ENCODE results near the gene CCDC117.
A peak's percentile ranks its signal among the peaks of the same experiment; 100 is the strongest.
"Not testable (repeated sequence)": the region's sequence is repeated elsewhere in the genome, so short reads cannot be mapped to it uniquely, and the experiment has no call there.

The CCDC117 gene

DNA sequence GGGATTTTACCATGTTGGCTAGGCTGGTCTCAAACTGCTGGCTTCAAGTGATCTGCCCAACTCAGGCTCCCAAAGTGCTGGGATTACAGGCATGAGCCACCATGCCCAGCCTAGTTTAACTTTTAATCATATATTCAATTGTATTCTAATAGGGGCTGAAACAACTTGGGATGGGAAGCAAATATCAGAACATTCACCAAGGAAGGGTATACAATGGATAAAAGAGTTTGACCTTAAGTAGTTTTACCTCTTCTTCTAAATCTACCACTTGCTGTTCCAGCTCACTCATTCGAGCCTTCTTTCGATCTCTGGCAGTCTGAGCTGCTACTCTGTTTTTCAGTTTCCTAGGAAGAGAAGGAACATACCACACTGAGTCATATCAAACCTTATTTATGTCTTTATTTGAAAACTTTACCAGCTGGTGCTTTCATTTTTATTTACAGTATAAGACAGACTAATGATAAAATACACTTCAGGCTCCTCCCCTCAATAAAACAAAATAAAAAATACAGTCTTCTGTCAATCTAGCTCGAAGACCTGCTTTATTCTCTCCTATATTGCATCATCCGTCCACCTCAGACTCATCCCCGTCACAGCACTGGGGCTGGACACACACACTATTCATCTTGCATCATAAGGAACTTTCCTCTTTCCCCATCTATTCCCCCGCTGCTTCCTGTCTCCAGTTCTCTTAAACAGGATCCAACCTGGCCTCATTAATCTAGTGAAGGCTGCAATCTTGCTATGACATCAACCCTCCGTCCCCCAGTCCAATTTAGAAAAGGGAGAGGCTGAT is 26.5 kb downstream of the CCDC117 start:
- Mint-ChIP-seq H3K27me3 (ENCODE audit: low read depth) (no peaks in the 10 kb centered on the region), H3K4me1 (peaks cover 36% of the 10 kb centered on the region), H3K9me3 (no peaks in the 10 kb centered on the region), H3K27ac (peak overlapping the region; percentile 79 to 90 (median 85)), H3K4me3 (peak overlapping the region; percentile 85 to 87 (median 86)), H3K36me3 (ENCODE audit: low read depth) (peaks cover 47% of the 10 kb centered on the region)
- TF ChIP-seq CTCF (IDR thresholded peaks at IDR 0.05; ENCODE audit: unreplicated experiment in 3 of 3) = no peak

DNA sequence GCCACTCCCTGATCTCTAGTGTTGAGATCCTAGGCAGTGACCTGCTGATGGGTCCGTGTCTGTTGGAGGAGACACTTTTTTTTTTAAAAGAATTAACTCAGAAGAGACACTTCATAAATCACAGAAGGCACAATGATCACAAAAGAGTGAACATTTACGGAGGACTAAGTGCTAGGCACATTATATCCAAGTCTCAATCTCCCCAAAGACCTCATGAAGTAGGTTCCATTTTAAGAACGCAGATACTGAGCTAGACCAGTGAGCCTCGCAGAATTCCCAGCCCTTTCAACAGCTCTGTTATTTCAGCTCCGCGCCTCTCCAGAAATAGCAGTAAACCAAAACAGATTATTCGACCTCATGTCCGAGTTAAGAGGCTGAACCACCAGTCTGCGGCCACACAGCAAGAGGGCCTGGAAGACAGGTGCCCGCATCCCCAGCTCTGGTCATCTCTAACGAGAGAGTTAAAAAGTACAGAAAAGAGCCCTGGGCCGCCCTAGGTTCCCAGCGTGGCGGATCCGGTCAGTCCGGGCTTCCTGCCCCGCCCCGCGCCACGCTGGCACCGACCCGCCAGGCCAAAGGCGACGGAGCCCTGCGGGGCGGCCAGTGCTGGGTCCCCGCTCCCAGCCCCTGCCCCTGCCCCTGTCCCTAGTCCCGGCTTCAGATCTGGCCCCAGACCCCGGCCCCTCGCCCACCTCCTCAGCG is 27.3 kb downstream of the CCDC117 start:
- Mint-ChIP-seq H3K27ac (peak overlapping the region; percentile 79 to 90 (median 85)), H3K4me1 (peaks cover 36% of the 10 kb centered on the region), H3K4me3 (peak overlapping the region; percentile 85 to 87 (median 86)), H3K9me3 (no peaks in the 10 kb centered on the region), H3K36me3 (ENCODE audit: low read depth) (peaks cover 40% of the 10 kb centered on the region), H3K27me3 (ENCODE audit: low read depth) (no peaks in the 10 kb centered on the region)
- TF ChIP-seq CTCF (IDR thresholded peaks at IDR 0.05; ENCODE audit: unreplicated experiment in 3 of 3) = no peak

DNA sequence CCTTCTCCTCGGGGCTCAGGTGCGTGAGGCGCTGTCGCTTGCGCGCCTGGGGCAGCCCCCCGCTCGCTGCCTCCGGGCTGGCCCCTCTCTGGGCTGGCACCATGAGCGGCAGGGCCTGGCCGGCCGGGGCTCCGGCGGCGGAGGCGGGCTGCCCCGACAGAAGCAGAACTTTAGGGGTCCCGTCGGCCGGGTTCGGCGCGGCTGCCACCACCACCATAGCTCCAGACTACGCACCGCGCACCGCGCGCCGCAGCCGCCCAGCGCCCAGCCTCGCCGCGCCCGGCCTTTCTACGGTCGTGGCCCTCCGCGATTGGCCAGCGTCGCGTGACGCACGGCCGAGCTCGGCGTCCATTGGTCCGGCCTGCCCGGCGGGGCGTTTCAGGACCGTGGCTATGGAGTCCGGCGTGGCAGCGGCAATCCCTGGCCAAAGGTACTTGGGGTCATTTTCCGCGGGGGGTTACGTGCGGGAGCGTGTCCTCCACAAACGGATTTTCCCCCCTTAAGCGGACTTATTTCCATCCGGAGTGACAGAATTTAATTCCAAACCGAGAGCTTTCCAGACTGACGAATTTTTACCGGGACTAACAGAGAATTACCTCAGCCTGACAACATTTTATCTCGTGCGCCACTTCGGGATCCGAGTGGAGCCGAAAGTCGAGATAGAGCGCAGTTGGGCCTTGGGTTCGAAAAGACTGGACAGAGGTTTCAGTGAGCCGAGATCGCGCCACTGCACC is 28.0 kb downstream of the CCDC117 start, which contains the start of gene XBP1:
XBP1 (minus strand) TSS at position 262 of the 734 bp plus-strand sequence.
- Mint-ChIP-seq H3K9me3 (no peaks in the 10 kb centered on the region), H3K27me3 (ENCODE audit: low read depth) (no peaks in the 10 kb centered on the region), H3K4me3 (peak within 1 kb of the TSS; percentile 85 to 87 (median 86)), H3K4me1 (peaks cover 36% of the 10 kb centered on the region), H3K36me3 (ENCODE audit: low read depth) (peaks cover 33% of the 10 kb centered on the region), H3K27ac (peak within 1 kb of the TSS; percentile 97 to 99 (median 99))
- no peak for TF ChIP-seq CTCF (IDR thresholded peaks at IDR 0.05; ENCODE audit: unreplicated experiment in 3 of 3)

DNA sequence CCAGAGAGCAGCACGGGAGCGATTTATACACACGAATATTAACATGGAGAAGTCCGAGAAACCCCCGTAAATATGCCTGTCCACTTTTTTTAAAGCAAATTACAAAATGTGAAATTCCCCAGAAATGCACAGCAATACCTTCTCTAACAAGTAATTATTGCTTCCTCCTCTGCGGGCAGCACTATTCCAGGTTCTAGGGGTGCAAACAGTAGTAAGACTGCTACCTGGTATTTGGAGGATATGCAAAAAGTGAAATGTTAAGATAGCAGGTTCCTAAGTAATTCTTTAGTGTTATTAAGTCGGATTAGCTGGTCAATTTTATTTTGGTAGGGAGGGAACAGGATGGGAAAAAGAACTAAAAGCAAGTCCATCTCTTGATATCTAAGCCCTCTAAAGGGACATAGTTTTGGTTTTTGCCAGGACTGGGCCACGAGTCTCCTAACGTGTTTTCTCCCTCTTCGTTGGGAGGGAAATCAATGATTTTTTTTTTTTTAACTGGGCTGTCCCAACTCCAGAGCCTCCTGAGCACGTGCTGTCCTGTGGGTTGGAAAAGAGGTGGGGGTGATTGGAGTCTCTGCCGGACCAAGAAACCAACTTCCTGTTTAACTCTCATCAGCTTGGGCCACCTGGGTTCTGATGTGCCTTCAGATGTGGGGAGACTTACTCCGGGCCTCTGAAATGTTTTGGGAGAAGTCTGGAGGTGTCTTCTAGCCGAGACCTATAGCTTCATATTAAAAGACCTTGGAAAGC is 29.5 kb downstream of the CCDC117 start:
- Mint-ChIP-seq H3K4me3 (peak overlapping the region; percentile 75 to 87 (median 86)), H3K27ac (peak overlapping the region; percentile 76 to 92 (median 84)), H3K36me3 (ENCODE audit: low read depth) (peaks cover 18% of the 10 kb centered on the region), H3K27me3 (ENCODE audit: low read depth) (no peaks in the 10 kb centered on the region), H3K4me1 (peaks cover 28% of the 10 kb centered on the region), H3K9me3 (no peaks in the 10 kb centered on the region)
- TF ChIP-seq CTCF (IDR thresholded peaks at IDR 0.05; ENCODE audit: unreplicated experiment in 3 of 3) = no peak

DNA sequence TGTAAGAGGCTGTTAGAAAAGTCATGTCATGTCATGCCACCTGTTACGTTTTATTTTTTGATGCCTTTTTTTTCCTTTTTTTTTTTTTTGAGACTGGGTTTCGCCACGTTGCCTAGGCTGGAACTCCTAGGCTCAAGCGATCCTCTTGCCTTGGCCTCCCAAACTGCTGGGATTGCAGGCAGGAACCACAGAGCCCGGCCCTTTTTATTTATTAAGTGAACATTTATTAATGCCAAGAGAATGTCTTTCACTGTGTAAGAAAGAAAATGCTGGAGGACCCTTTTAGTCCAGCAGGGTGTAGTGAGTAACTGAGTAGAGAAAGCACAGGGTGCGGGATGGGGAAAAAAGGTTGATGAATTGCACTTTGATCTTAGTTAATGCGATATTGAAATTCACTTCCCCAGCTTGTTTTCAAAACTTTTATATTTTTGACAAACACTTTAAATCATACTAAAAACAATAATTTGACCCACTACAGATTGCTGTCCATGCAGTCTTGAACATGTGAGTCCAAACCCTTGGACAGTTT is 30.2 kb downstream of the CCDC117 start:
- H3K36me3 Mint-ChIP-seq (ENCODE audit: low read depth) = peaks cover 13% of the 10 kb centered on the region
- TF ChIP-seq CTCF (IDR thresholded peaks at IDR 0.05; ENCODE audit: unreplicated experiment in 3 of 3) = peak in 1 of 3 experiments; percentile 13
- H3K27ac Mint-ChIP-seq = peak overlapping the region; percentile 76 to 92 (median 84)

GRCh38 chr22:28805426-28805825 is 32.9 kb downstream of the CCDC117 start:
- not testable (repeated sequence) for H3K4me3 Mint-ChIP-seq

More for the DNA sequence above, 30.2 kb downstream of the CCDC117 start:
- Mint-ChIP-seq H3K4me1 (peaks cover 28% of the 10 kb centered on the region), H3K27me3 (ENCODE audit: low read depth) (no peaks in the 10 kb centered on the region), H3K9me3 (no peaks in the 10 kb centered on the region), H3K4me3 (peak overlapping the region; percentile 75 to 87 (median 86))

More at GRCh38 chr22:28805426-28805825, 32.9 kb downstream of the CCDC117 start:
- not testable (repeated sequence) for H3K27me3 Mint-ChIP-seq (ENCODE audit: low read depth); H3K27ac Mint-ChIP-seq; H3K9me3 Mint-ChIP-seq; H3K36me3 Mint-ChIP-seq (ENCODE audit: low read depth)
- peaks cover 18% of the 10 kb centered on the region for H3K4me1 Mint-ChIP-seq
